K562 (cell line): ENCODE results near the gene SPATA25. TPM values are rescaled to one million over a fixed set of nuclear protein-coding genes. Genes with fewer than 3 reads are reported as not detected.

Experiments
- CBFB ChIP-seq: sonication (generic); formaldehyde crosslinking; IDR thresholded peaks from 2 replicates; pipeline ENCODE4 v1.4.0; 2020; ENCODE audit warnings: mild to moderate bottlenecking, missing genetic modification reagents
- HNRNPUL1 ChIP-seq: fragments of 200-400 bp; formaldehyde crosslinking; IDR thresholded peaks from 2 replicates; pipeline ENCODE4 v1.6.1; 2017; ENCODE audit warnings: low read length
- L3MBTL2 ChIP-seq: fragments of 450-650 bp; IDR thresholded peaks from 2 replicates; pipeline ENCODE4 v1.6.1; 2016; ENCODE audit warnings: mild to moderate bottlenecking, moderate library complexity
- LEF1 ChIP-seq: fragments of 450-650 bp; IDR thresholded peaks from 2 replicates; pipeline ENCODE4 v1.6.1; 2016; ENCODE audit warnings: mild to moderate bottlenecking
- POLR2A ChIP-seq: fragments of 450-650 bp; conservative IDR thresholded peaks from 2 replicates; pipeline ENCODE4 v1.6.1; 2016
- SRF ChIP-seq, 2 experiments: fragments of 250-450, 450-650 bp in 1 of 2; sonication (Bioruptor Pico) in 1 of 2; sonication (generic) in 1 of 2; formaldehyde crosslinking; IDR thresholded peaks; 2 replicates each; pipeline versions ENCODE4 v1.5.0 to v1.5.1; 2020 to 2022; ENCODE audit warnings: mild to moderate bottlenecking in 1 of 2, missing genetic modification reagents in 1 of 2
- TRIM24 ChIP-seq, 2 experiments: fragments of 450-650 bp; IDR thresholded peaks; 2 replicates each; pipeline ENCODE4 v1.6.1; 2016
- polyA plus RNA-seq, 8 experiments: library from polyadenylated mRNA; depleted of rRNA in 4 of 8; stranded (reverse) in 5 of 8; unstranded in 3 of 8; fragments of >200 nt; fragmentation: Nextera tagmentation in 2 of 8; fragmentation: Illumina TruSeq in 1 of 8; extraction: Ambion mirVana in 2 of 8; extraction: Trizol in 1 of 8; gene quantifications; 2 replicates each; pipeline versions ENCODE4 v1.2.1 to v1.2.3, GENCODE V29; 2011 to 2014; ENCODE audit warnings: inconsistent platforms in 1 of 8, missing spikeins in 1 of 8
- total RNA-seq, 7 experiments: library from RNA; depleted of rRNA in 6 of 7; stranded (reverse); fragments of >200 nt in 6 of 7; fragmentation: Illumina TruSeq in 2 of 7; extraction: Trizol in 2 of 7; gene quantifications; 2 replicates each; pipeline versions ENCODE4 v1.2.1 to v1.2.3, GENCODE V29; 2011 to 2021; ENCODE audit warnings: low replicate concordance in 1 of 7
- TF ChIP-seq, protein P1 (sequence below), 2 experiments: fragments of 450-650 bp in 1 of 2; IDR thresholded peaks; 2 replicates each; pipeline ENCODE4 v1.6.1; 2011 to 2017; ENCODE audit warnings: low read depth in 2 of 2, antibody characterized with exemption in 1 of 2, borderline replicate concordance in 1 of 2, low read length in 1 of 2, mild to moderate bottlenecking in 1 of 2, mixed read lengths in 1 of 2; ENCODE audit not compliant: control insufficient read depth in 1 of 2
- TF ChIP-seq, protein P2 (sequence below), 2 experiments: fragments of 450-650 bp in 1 of 2; sonication (generic) in 1 of 2; formaldehyde crosslinking in 1 of 2; IDR thresholded peaks; 2 replicates each; pipeline versions ENCODE4 v1.7.1 to v1.9.0; 2016 to 2022; ENCODE audit warnings: inconsistent platforms in 1 of 2, mild to moderate bottlenecking in 1 of 2, missing genetic modification reagents in 1 of 2
- TF ChIP-seq, protein P3 (sequence below): fragments of 450-650 bp; IDR thresholded peaks from 2 replicates; pipeline ENCODE4 v1.6.1; 2016; ENCODE audit warnings: antibody characterized with exemption

SPATA25 gene
- total and polyA plus RNA-seq, 9 of the 15 experiments (the other 6 are each of a cell fraction or from before 2014, with no cell fraction given): 0.21 to 0.95 (median 0.53) TPM; not detected in 3

DNA sequence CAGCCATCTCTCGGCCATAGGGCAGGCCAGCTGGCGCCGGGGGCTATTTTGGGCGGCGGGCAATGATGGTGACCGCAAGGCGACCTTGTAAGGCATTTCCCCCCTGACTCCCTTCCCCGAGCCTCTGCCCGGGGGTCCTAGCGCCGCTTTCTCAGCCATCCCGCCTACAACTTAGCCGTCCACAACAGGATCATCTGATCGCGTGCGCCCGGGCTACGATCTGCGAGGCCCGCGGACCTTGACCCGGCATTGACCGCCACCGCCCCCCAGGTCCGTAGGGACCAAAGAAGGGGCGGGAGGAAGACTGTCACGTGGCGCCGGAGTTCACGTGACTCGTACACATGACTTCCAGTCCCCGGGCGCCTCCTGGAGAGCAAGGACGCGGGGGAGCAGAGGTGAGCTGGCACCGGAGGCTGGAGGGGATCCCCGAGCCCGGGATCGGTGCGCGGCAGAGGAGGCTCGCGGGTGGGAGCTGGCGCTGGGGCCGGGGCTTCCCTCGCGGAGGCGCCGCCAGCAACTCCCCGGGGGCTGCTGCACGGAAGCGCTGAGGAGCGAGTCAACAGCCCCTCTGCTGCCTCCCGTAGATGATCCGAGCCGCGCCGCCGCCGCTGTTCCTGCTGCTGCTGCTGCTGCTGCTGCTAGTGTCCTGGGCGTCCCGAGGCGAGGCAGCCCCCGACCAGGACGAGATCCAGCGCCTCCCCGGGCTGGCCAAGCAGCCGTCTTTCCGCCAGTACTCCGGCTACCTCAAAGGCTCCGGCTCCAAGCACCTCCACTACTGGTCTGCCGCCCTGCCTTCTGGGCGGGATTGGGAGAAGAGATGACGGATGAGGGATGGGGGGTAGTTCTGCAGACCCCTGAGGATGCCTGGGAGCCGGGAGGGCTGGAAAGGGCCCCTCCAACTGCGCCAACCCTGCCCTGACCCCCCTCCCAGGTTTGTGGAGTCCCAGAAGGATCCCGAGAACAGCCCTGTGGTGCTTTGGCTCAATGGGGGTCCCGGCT lies 3.9 kb upstream of the SPATA25 start, which contains the start of the genes CTSA and NEURL2 (continued):
- TF ChIP-seq, protein P1, sequence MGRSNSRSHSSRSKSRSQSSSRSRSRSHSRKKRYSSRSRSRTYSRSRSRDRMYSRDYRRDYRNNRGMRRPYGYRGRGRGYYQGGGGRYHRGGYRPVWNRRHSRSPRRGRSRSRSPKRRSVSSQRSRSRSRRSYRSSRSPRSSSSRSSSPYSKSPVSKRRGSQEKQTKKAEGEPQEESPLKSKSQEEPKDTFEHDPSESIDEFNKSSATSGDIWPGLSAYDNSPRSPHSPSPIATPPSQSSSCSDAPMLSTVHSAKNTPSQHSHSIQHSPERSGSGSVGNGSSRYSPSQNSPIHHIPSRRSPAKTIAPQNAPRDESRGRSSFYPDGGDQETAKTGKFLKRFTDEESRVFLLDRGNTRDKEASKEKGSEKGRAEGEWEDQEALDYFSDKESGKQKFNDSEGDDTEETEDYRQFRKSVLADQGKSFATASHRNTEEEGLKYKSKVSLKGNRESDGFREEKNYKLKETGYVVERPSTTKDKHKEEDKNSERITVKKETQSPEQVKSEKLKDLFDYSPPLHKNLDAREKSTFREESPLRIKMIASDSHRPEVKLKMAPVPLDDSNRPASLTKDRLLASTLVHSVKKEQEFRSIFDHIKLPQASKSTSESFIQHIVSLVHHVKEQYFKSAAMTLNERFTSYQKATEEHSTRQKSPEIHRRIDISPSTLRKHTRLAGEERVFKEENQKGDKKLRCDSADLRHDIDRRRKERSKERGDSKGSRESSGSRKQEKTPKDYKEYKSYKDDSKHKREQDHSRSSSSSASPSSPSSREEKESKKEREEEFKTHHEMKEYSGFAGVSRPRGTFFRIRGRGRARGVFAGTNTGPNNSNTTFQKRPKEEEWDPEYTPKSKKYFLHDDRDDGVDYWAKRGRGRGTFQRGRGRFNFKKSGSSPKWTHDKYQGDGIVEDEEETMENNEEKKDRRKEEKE (IDR thresholded peaks at IDR 0.05; ENCODE audit: borderline replicate concordance in 1 of 2, control insufficient read depth in 1 of 2, low read depth in 2 of 2, low read length in 1 of 2): no peak
- TF ChIP-seq POLR2A: peak; percentile 78
- TF ChIP-seq HNRNPUL1: no peak
- TF ChIP-seq, protein P2, sequence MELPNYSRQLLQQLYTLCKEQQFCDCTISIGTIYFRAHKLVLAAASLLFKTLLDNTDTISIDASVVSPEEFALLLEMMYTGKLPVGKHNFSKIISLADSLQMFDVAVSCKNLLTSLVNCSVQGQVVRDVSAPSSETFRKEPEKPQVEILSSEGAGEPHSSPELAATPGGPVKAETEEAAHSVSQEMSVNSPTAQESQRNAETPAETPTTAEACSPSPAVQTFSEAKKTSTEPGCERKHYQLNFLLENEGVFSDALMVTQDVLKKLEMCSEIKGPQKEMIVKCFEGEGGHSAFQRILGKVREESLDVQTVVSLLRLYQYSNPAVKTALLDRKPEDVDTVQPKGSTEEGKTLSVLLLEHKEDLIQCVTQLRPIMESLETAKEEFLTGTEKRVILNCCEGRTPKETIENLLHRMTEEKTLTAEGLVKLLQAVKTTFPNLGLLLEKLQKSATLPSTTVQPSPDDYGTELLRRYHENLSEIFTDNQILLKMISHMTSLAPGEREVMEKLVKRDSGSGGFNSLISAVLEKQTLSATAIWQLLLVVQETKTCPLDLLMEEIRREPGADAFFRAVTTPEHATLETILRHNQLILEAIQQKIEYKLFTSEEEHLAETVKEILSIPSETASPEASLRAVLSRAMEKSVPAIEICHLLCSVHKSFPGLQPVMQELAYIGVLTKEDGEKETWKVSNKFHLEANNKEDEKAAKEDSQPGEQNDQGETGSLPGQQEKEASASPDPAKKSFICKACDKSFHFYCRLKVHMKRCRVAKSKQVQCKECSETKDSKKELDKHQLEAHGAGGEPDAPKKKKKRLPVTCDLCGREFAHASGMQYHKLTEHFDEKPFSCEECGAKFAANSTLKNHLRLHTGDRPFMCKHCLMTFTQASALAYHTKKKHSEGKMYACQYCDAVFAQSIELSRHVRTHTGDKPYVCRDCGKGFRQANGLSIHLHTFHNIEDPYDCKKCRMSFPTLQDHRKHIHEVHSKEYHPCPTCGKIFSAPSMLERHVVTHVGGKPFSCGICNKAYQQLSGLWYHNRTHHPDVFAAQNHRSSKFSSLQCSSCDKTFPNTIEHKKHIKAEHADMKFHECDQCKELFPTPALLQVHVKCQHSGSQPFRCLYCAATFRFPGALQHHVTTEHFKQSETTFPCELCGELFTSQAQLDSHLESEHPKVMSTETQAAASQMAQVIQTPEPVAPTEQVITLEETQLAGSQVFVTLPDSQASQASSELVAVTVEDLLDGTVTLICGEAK (IDR thresholded peaks at IDR 0.05): 0 out of 2 replicates have a peak, but pooled peaks have one; percentile 20
- TF ChIP-seq, protein P2 (CRISPR knock-in tag; IDR thresholded peaks at IDR 0.05): no peak
- TF ChIP-seq CBFB: peak; percentile 79
- peak; percentile 92 for TF ChIP-seq L3MBTL2
- TF ChIP-seq, protein P3, sequence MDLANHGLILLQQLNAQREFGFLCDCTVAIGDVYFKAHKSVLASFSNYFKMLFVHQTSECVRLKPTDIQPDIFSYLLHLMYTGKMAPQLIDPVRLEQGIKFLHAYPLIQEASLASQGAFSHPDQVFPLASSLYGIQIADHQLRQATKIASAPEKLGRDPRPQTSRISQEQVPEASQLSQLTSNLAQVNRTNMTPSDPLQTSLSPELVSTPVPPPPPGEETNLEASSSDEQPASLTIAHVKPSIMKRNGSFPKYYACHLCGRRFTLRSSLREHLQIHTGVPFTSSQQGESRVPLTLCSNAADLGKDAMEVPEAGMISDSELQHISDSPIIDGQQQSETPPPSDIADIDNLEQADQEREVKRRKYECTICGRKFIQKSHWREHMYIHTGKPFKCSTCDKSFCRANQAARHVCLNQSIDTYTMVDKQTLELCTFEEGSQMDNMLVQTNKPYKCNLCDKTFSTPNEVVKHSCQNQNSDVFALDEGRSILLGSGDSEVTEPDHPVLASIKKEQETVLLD: no peak
- TF ChIP-seq LEF1: peak; percentile 67; the same call in 1 of the 2 replicates
- TF ChIP-seq TRIM24 (IDR thresholded peaks at IDR 0.05): peak in 1 of 2 experiments; percentile 50; a peak in 1 of 4 replicates
- TF ChIP-seq SRF (CRISPR knock-in tag; IDR thresholded peaks at IDR 0.05): peak in 1 of 2 experiments; percentile 34; a peak in 1 of 4 replicates
